HG03520 (cell line): Measurements from ENCODE around the gene CAMK2D.

ENCODE experiments used
- ATAC-seq: cut with Tn5 transposase; IDR thresholded peaks from one replicate; pipeline ENCODE4 v1.9.1; 2021; ENCODE audit warnings: mild to moderate bottlenecking, moderate library complexity; ENCODE audit not compliant: unreplicated experiment

The CAMK2D gene

DNA sequence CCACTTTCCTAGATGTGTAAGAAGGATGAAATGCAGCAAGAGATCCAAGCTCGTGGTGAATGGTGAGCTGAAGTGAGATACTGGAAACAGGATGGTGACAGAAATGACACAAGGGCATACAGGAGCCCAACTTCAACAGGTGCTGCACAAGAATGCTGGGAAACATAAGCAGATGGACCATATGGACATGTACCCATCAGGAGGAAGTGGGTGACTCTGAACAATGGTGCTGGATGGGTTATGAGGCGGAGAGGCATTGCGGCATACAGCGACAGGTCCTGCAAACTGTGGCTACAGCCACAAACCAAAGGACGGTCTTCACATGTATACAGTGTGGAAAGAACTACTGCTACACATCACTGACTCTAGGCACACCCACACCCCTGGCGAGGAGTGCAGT lies 265.7 kb downstream of the CAMK2D start:
- no peak for ATAC-seq

- no peak for ATAC-seq
Observed at GRCh38 chr4:113483131-113483530, 278.4 kb downstream of the CAMK2D start.

GRCh38 chr4:113482325-113482724 lies 279.2 kb downstream of the CAMK2D start:
- ATAC-seq = no peak

DNA sequence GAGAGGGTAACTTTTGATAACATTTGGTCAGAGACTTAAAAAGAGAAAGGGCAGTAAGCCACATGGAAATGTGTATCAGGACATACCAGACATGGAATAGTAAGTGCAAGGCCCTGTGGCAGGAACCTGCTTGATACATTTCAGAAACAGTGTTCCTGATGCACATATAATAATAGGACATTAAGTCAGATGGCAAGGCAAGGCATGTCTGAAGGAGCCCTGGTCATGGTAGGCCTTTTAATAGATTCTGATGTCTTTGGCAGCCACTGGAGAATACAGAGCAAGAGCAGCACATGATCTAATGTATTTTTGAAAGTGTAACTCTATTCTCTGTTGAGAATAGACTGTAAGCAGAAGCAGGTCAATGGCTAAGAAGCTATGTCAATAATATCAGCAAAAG lies 279.7 kb downstream of the CAMK2D start:
- ATAC-seq = no peak

GRCh38 chr4:113480109-113480508 lies 281.4 kb downstream of the CAMK2D start:
- ATAC-seq = no peak

DNA sequence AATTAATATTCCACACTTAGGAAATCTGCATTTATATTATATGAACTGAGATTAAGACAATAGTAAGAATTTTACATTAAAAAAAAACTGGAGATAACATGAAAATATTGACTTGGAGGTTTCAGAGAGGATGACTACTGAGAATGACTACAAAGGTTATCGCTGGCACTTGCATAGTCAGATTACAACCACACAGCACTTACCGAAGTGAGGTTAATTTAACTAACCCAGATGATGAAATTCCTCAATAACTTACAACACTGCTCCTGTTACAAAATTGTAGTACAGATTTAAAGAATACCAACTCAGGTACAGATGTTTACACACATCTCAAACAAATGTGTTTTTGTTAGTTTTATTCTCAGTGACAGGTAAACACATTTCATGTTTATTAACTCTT lies 283.5 kb downstream of the CAMK2D start:
- no peak for ATAC-seq

- ATAC-seq = no peak
Observed at GRCh38 chr4:113476800-113477199, 284.7 kb downstream of the CAMK2D start.

GRCh38 chr4:113474017-113474416 lies 287.5 kb downstream of the CAMK2D start:
- no peak for ATAC-seq

GRCh38 chr4:113472864-113473263 lies 288.7 kb downstream of the CAMK2D start:
- no peak for ATAC-seq

GRCh38 chr4:113471146-113471860 lies 290.2 kb downstream of the CAMK2D start:
- no peak for ATAC-seq

DNA sequence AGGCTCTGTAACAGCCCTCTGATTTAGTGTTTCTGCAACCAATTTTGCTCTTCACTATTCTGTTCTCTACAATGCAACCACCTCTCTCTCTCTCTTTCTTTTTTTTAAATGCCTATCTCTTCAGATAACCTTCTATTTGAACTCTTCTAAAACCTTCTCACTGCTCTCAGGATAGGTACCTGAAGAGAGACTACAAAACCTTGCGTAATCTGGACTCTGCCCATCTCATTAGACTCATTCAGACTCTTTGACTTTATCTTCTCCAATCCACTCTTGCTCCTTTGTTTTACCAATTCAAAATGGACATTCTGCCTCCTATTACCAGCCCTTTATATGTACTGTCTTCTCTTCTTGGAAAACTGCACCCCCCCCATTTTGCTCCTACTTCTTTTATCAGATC lies 291.6 kb downstream of the CAMK2D start:
- no peak for ATAC-seq

GRCh38 chr4:113469023-113469390 lies 292.5 kb downstream of the CAMK2D start:
- ATAC-seq = no peak

DNA sequence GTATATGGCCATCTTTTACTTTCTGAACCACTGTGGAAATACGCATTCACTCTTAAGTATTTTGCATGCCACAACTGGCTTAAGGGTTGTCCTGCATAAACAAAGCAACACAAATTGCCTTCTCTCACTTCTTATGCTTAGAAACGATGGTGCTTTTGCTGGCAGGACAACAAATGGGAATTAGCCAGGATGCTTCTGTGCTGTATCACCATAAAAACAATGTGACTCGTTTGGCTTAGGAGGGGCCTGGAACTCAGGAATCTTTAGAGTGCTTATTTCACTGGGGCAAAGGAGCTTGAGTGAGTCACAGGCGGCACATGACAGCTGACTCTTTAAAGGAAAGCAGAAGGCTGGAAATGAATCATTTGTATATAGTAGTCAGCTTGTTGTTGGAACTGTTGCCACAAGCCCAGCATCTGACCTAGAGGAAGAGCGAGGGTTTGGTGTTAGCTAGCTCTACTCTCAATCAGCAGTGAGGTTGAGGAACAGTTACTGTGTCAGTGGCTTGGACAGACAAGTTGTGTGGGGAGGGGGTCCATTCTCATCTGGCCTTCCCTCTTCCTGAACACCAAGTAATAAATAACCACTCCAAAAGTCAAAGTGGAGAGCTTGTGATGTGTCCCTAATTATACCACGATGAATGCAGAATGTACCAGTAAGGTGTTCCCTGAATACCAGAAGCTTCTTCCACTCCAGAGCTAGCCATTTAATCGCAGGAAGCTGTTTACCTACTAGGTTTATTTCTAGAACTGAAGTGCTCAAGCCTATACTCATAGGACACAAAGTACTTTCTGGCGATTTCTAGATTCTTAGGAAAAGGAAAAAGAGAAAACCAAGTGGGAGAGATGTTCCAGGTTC lies 293.1 kb downstream of the CAMK2D start:
- ATAC-seq = no peak

- ATAC-seq = no peak
Observed at GRCh38 chr4:113467581-113467980, 294.0 kb downstream of the CAMK2D start.

- no peak for ATAC-seq
Observed at GRCh38 chr4:113462286-113462685, 299.3 kb downstream of the CAMK2D start.

DNA sequence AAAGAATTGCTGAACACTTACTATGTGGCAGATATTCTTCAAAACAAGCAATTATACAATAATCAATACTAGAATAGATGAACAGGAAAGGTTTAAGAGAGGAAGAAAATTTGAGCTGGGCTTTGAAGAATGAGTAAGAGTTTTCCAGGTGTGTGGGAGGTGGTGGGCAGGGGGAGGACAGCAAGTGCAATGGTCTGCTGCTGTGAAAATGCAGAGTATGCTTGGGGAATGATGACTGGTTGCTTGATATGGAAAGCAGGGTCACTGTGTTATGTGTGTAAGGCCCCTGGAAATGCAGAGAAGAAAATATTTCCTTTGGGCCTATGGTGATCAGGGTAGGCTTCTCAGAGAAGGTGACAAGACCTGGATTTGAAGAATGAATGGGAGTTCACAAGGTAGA lies 300.3 kb downstream of the CAMK2D start:
- no peak for ATAC-seq

- ATAC-seq = no peak
Observed at GRCh38 chr4:113457886-113458285, 303.7 kb downstream of the CAMK2D start.

DNA sequence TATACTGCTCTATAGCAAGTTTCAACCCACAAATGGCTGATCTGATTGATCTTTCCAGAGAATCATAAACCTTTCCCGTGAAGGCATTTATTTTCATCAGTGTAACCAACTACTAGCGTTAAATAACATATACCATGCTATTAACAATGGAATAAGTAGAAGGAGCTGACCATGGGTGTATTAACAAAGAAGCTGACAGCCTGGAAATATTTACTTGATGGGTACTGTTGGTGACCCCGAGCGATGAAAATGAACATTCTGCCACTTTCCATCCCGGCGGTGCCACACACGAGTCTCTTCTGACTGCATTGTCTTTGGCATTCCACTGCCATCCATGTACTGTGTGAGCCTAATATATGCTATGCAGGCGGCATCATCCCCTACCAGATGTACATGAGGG lies 304.4 kb downstream of the CAMK2D start:
- ATAC-seq = no peak

DNA sequence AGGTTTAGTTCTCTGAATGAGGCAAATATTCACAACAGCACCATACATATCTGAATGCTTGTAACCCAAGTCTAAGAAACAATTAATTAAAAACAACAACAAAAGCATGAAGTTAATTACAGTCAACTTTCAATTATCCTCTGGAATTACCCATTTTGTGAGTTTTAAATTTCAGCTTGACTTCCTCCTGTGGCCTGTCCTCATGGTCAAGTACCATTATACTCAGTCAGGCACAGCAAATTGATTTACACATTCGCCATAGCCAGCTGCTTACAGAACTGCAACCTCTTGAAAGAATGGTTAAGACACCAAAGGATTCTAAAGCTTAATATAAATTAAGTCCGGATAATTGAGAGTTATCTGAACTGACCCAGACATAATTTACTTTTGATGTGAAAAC lies 306.5 kb downstream of the CAMK2D start:
- no peak for ATAC-seq

DNA sequence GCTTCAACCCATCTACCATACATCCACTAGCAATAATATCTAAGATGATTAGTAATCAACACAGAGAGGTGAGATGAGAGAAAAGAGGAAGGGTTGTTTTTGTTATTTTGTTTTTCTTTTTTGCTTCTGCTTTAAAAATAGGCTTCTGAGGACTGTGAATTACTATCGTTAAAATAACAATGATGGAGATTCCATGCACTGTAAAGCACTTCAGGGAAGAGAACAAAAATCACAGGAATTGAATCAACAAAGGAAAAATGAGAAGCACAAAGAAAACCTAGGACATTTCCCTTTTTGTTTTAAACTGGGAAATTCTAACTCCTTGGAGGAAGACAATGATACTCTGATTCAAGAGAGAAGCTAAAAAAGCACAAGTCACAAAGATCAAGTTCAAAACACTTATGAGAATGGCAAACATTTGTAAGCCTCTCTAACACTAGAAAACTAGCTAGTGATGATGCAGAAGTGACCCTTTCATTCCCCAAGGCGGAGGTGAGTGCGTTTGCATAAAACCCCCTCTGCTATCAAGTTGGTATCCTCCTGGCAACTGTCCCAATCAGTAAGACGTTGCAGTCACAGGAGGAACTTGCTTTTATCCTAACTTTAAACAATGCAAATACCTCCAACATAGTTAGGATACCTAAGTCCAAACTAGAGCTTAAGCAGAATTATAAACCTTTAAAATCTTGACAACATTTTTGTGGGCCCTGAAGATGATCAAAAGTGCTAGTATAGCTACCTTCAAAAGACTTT lies 308.5 kb downstream of the CAMK2D start:
- no peak for ATAC-seq

DNA sequence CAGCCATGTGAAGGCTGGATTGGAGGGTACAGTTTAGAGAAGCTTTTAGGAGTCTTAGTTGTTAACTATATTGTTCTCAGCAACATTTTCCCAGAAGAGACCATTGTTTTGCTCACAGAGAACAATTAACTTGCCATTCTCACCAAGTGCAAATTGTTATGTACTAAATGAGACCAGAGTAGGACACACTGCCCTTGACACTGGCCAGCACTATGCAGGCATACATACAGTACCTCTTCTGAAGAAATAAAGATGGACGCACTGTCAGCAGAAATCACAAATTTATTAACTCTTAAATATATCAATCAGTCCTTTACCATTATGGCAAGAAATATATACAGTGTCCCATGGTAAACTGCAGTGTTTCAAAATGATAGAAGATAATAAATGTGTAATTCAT lies 309.4 kb downstream of the CAMK2D start:
- no peak for ATAC-seq
